GM12874 (cell line): ENCODE measurements around the gene VSTM2L.

ENCODE experiments used
- CTCF ChIP-seq: IDR thresholded peaks from 2 replicates; pipeline ENCODE4 v1.5.1; 2011; ENCODE audit warnings: low read depth, mild to moderate bottlenecking, control low read depth, low read length, moderate library complexity; ENCODE audit not compliant: insufficient read depth

VSTM2L gene

GRCh38 chr20:37928996-37929682 is 26.2 kb downstream of the VSTM2L start:
- no peak for TF ChIP-seq CTCF

GRCh38 chr20:37929683-37930014 is 26.7 kb downstream of the VSTM2L start:
- no peak for TF ChIP-seq CTCF

GRCh38 chr20:37931153-37931922 is 28.4 kb downstream of the VSTM2L start:
- TF ChIP-seq CTCF, result no peak

- no peak for TF ChIP-seq CTCF
Observed at GRCh38 chr20:37932074-37932473, 29.1 kb downstream of the VSTM2L start.

- TF ChIP-seq CTCF, result no peak
Observed at GRCh38 chr20:37932919-37933318, 30.0 kb downstream of the VSTM2L start.

GRCh38 chr20:37933786-37934633 is 31.1 kb downstream of the VSTM2L start:
- TF ChIP-seq CTCF, result no peak

GRCh38 chr20:37934634-37935375 is 31.9 kb downstream of the VSTM2L start:
- TF ChIP-seq CTCF, result no peak
